Duodenal mucosa (tissue), 2 donors: Measurements from ENCODE around the gene FASTKD3.
"Not testable (repeated sequence)": the region's sequence is repeated elsewhere in the genome, so short reads cannot be mapped to it uniquely, and the experiment has no call there.

Experiments
- H3K27ac ChIP-seq: one replicate; pipeline ENCODE4 v1.7.0; 2013; ENCODE audit warnings: low read depth, low read length
- H3K27me3 ChIP-seq, 2 donors: one replicate each; pipeline ENCODE4 v1.7.0; 2013; ENCODE audit warnings: low read length in 2 of 2, control low read depth in 1 of 2; ENCODE audit not compliant: insufficient read depth in 2 of 2, control insufficient read depth in 1 of 2
- H3K36me3 ChIP-seq, 2 donors: one replicate each; pipeline ENCODE4 v1.7.0; 2013; ENCODE audit warnings: low read length in 2 of 2, control low read depth in 1 of 2; ENCODE audit not compliant: insufficient read depth in 2 of 2, control insufficient read depth in 1 of 2
- H3K4me1 ChIP-seq, 2 donors: one replicate each; pipeline ENCODE4 v1.7.0; 2013; ENCODE audit warnings: low read length in 2 of 2, control low read depth in 1 of 2; ENCODE audit not compliant: insufficient read depth in 2 of 2, control insufficient read depth in 1 of 2
- H3K4me3 ChIP-seq, 2 donors: one replicate each; pipeline ENCODE4 v1.7.0; 2013; ENCODE audit warnings: low read length in 2 of 2, low read depth in 1 of 2
- H3K9ac ChIP-seq, 2 donors: one replicate each; pipeline ENCODE4 v1.7.0; 2013; ENCODE audit warnings: low read length in 2 of 2, low read depth in 1 of 2
- H3K9me3 ChIP-seq, 2 donors: one replicate each; pipeline ENCODE4 v1.7.0; 2013; ENCODE audit warnings: low read length in 2 of 2, control low read depth in 1 of 2; ENCODE audit not compliant: control insufficient read depth in 1 of 2

The FASTKD3 gene, protein sequence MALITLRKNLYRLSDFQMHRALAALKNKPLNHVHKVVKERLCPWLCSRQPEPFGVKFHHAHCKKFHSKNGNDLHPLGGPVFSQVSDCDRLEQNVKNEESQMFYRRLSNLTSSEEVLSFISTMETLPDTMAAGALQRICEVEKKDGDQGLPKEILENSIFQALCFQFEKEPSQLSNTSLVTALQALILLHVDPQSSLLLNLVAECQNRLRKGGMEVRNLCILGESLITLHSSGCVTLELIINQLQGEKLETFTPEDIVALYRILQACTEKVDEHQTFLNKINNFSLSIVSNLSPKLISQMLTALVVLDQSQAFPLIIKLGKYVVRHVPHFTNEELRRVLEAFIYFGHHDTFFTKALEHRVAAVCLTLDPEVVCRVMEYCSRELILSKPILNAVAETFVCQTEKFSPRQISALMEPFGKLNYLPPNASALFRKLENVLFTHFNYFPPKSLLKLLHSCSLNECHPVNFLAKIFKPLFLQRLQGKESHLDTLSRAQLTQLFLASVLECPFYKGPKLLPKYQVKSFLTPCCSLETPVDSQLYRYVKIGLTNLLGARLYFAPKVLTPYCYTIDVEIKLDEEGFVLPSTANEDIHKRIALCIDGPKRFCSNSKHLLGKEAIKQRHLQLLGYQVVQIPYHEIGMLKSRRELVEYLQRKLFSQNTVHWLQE

DNA sequence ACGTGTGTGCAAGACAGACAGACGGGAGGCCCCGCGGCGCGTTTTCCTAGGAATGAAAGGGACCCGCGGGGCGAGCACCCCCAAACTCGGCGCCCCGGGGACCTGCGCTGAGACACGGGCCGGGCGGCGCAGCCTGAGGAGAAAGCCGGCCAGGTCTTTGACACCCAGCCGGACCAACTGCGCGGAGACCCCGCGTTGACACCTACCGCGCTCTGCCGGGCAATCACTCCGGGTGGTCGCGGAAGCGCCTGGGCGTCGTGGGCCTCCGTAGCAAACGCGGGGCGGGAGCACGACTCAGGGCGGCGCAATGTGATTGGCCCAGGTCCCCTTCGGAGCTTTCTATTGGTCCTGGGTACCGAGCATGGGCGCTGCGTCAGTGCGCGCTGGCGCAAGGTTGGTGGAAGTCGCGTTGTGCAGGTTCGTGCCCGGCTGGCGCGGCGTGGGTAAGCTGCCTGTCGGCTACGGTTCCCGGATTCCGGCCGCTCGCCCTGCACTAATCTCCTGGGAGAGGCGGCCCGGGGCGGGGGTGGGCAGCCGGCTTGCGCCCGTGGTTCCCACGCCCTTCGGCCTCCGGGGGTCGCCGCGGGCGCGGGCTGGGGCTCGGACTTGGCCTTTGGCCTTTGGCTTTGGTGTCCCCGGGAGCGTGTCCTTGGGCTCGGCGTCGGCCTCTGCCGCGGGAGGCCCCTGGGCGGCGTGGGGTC lies at the start of gene FASTKD3, which contains the start of gene MTRR:
Gene FASTKD3, minus strand, starts transcription at position 259 of the 701 bp plus-strand sequence. CDS start 948 bp downstream, outside the sequence.
Gene MTRR, plus strand, starts transcription at position 376 of the 701 bp plus-strand sequence. CDS start 1,647 bp downstream, outside the sequence.
- Histone ChIP-seq H3K9me3 (no peaks in the 10 kb centered on the region), H3K4me3 (peak within 1 kb of the TSS; percentile 79 to 83), H3K27ac (peak within 1 kb of the TSS; percentile 28), H3K27me3 (no peaks in the 10 kb centered on the region), H3K9ac (peak within 1 kb of the TSS; percentile 73 to 79), H3K36me3 (peaks cover 5 to 11% of the 10 kb centered on the region in 2 donors), H3K4me1 (peaks cover 38 to 43% of the 10 kb centered on the region in 2 donors)

DNA sequence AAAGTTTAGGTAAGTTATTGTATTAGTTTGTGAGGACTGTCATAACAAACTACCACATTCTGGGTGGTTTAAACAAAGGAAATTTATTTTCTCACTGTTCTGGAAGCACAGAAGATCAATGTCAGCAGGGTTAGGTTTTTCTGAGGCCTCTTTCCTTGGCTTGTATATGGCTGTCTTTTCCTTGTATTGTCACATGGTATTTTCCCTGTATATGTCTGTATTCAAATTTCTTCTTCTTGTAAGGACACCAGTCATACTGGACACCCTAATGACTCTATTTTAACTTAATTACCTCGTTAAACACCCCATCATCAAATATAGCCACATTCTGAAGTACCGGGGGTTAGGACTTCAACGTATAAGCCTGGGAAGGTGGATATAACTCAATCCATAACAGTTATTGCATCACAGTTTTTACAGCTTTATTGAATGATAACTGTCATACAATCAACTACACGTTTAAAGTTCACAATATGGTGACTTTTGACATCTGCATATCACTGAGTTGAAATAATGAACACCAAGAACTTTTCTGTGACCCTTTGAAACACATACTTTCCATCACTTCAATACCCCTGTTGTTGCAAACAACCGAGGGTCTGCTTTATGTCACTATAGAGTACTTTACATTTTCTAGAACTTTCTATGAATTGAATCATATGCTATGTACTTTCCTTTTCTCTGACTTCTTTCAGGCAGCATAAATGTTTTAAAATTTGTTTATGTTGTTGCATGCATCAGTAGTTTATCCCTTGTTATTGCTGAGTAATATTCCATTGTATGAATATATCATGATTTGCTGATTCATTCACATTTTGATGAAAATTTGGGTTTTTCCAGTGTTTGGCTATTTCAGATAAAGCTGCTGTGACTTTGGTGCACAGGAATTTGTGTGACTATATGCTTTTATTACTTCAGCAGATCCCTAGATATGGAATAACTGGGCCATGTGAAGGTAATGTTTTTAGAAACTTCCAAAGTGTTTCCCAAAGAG lies 48.6 kb upstream of the FASTKD3 start:
- H3K36me3 ChIP-seq = no peaks in the 10 kb centered on the region
- H3K9ac ChIP-seq = no peak overlapping the region
- no peak overlapping the region for H3K27ac ChIP-seq
- peaks cover under 1 to 3% of the 10 kb centered on the region in 2 donors for H3K9me3 ChIP-seq
- no peaks in the 10 kb centered on the region for H3K4me1 ChIP-seq
- H3K27me3 ChIP-seq = no peaks in the 10 kb centered on the region
- H3K4me3 ChIP-seq = no peak overlapping the region

DNA sequence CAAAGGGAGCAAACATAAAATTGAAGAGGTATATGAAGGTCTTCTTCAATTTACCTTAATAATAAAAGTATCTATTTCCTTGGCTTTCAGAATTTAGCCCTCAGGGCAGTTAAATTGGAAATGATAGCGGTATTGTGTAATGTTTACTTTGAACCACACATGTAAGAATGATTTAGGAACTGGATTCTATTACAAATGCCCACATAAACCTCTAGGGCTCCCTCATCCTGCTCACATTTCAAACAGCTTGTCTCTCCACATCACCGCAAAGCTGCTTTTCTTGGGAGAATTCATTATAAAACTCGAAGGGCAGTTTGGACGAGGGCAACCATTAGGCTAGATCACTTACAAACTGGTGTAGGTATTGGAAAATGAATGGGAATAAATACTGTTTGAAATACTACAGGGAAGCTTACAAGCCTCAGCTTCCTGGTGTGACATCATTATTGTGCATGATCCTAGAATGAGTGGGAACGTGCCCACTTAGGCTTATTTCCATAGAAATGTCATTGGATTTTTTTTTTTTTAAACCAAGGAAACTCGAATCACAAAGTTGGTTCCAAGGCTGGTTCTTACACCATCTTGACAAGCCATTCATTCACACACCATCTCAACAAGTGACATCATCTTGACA lies 47.5 kb upstream of the FASTKD3 start:
- no peaks in the 10 kb centered on the region for H3K27me3 ChIP-seq
- no peak overlapping the region for H3K27ac ChIP-seq
- no peak overlapping the region for H3K9ac ChIP-seq
- H3K9me3 ChIP-seq = peaks cover 3 to 9% of the 10 kb centered on the region in 2 donors
- H3K4me3 ChIP-seq = no peak overlapping the region
- no peaks in the 10 kb centered on the region for H3K4me1 ChIP-seq
- no peaks in the 10 kb centered on the region for H3K36me3 ChIP-seq

DNA sequence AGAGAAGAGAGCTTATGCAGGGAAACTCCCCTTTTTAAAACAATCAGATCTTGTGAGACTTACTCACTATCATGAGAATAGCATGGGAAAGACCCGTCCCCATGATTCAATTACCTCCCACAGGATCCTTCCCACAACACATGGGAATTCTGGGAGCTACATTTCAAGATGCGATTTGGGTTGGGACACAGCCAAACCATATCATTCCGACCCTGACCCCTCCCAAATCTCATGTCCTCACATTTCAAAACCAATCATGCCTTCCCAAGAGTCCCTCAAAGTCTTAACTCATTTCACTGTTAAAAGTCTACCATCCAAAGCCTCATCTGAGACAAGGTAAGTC lies 42.6 kb upstream of the FASTKD3 start:
- peaks cover 16 to 27% of the 10 kb centered on the region in 2 donors for H3K9me3 ChIP-seq
- H3K27ac ChIP-seq = not testable (repeated sequence)

DNA sequence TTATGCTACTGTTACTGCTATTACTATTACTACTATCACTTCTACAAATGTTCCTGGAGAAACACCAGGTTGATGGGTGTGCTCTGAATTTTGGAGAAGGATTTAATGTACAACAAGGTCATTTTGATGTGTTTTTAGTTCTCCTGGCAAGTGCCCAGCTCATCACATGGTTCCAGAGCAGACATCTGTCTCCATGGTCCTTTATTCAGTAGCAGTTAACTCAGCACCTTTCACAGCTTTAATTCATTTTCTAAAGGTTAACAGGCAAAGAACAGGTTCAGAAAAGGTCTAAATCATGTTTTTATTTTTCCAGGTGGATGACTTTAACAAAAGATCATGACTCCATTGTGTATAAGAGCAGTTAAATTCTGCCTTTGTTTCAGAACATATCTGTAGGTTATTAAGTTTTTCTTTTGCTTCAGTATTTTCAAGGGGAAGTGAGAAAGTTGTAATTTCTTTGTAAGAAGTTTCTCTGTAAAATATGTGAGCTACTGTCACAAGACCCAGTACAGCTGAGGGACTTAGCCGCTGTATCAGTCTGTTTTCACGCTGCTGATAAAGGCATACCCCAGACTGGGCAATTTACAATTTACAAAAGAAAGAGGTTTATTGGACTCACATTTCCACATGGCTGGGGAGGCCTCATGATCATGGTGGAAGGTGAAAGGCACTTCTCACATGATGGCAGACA lies 42.1 kb upstream of the FASTKD3 start:
- no peaks in the 10 kb centered on the region for H3K4me1 ChIP-seq
- no peak overlapping the region for H3K4me3 ChIP-seq
- H3K27ac ChIP-seq = no peak overlapping the region
- H3K9ac ChIP-seq = no peak overlapping the region
- H3K9me3 ChIP-seq = peaks cover 16 to 27% of the 10 kb centered on the region in 2 donors
- H3K27me3 ChIP-seq = no peaks in the 10 kb centered on the region
- H3K36me3 ChIP-seq = peaks cover 6 to 14% of the 10 kb centered on the region in 2 donors

More for the DNA sequence above, 42.6 kb upstream of the FASTKD3 start:
- H3K27me3 ChIP-seq, H3K4me3 ChIP-seq, H3K9ac ChIP-seq, H3K4me1 ChIP-seq: not testable (repeated sequence)
- H3K36me3 ChIP-seq = peaks cover 6 to 13% of the 10 kb centered on the region in 2 donors

DNA sequence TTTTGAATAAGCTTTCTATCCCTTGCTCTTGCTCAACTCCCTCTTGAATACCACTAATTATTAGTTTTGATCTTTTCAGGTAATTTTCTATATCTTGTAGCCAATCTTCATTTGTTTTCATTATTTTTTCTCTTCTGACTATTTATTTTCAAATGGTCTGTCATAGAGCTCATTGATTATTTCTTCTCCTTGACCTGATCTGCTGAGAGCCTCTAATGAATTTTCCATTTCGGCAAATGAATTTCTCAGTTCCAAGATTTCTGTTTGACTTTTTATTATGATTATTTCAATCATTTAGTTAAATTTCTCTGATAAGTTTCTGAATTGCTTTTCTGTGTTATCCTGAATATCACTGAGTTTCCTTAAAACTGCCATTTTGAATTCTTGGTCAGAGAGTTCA lies 39.5 kb upstream of the FASTKD3 start:
- no peak overlapping the region for H3K9ac ChIP-seq
- H3K27me3 ChIP-seq = no peaks in the 10 kb centered on the region
- H3K36me3 ChIP-seq = peaks cover 7 to 19% of the 10 kb centered on the region in 2 donors
- H3K4me1 ChIP-seq = no peaks in the 10 kb centered on the region
- H3K9me3 ChIP-seq = peaks cover 16 to 27% of the 10 kb centered on the region in 2 donors
- no peak overlapping the region for H3K4me3 ChIP-seq
- H3K27ac ChIP-seq = no peak overlapping the region

DNA sequence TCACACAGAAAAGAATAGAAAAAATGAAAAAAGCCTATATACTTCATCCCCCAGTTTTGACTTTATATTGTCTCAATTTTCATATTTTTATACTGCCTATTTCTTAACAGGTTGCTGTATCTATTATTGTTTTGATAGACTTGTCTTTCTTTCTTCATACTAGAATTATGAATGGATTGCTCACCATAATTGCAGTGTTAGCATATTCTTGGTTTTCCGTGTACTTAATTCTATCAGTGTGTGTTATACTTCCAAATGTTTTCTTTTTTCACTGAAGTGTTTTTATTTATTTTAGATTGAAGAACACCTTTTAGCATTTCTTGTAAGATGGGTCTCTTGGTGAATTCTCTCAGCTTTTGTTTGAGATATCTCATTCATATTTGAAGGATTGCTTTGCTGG lies 38.8 kb upstream of the FASTKD3 start:
- Histone ChIP-seq H3K36me3 (peaks cover 14 to 24% of the 10 kb centered on the region in 2 donors), H3K4me1 (no peaks in the 10 kb centered on the region)

DNA sequence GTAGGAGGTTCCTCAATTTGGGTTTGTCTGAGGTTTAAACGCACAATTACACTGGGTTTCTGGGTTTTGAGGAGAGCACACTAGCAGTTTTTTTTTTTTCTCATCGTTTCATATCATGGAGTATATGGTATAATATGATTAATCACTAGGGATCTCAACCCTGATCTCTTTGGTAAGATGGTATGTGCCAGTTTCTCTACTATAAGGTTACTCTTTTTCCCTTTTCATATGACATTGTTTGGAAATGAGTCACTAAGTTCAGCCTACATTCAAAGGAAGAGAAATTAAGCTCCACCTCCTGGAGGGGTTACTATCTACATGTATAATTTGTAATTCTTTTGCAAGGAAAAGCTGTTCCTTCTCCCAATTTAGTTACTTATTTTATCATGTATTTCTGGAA lies 35.3 kb upstream of the FASTKD3 start:
- Histone ChIP-seq H3K4me3 (no peak overlapping the region), H3K4me1 (no peaks in the 10 kb centered on the region), H3K27ac (no peak overlapping the region), H3K9me3 (peaks cover 12 to 18% of the 10 kb centered on the region in 2 donors), H3K36me3 (peaks cover 26 to 49% of the 10 kb centered on the region in 2 donors), H3K9ac (no peak overlapping the region), H3K27me3 (no peaks in the 10 kb centered on the region)

More for the DNA sequence above, 38.8 kb upstream of the FASTKD3 start:
- no peak overlapping the region for H3K27ac ChIP-seq
- H3K9me3 ChIP-seq = peaks cover 16 to 27% of the 10 kb centered on the region in 2 donors
- H3K9ac ChIP-seq = no peak overlapping the region
- H3K4me3 ChIP-seq = no peak overlapping the region
- no peaks in the 10 kb centered on the region for H3K27me3 ChIP-seq
